Sigmoid colon (tissue), 7 donors: Measurements from ENCODE around the gene GMPPA. TPM values are rescaled to one million over a fixed set of nuclear protein-coding genes. Genes with fewer than 3 reads are reported as not detected.

Source experiments
- DNase-seq: peaks from one replicate; pipeline ENCODE4 v3.0.0-alpha.2; 2019
- H3K27ac ChIP-seq, 4 donors: fragments of 200-600 bp; sonication (generic); one replicate each; pipeline ENCODE4 v1.5.1; 2016 to 2019; ENCODE audit warnings: mild to moderate bottlenecking in 1 of 4
- H3K27me3 ChIP-seq, 3 donors: fragments of 200-600 bp; sonication (generic); one replicate each; pipeline ENCODE4 v1.5.1; 2019; ENCODE audit warnings: mild to moderate bottlenecking in 1 of 3
- H3K36me3 ChIP-seq, 4 donors: fragments of 200-600 bp; sonication (generic); one replicate each; pipeline ENCODE4 v1.5.1; 2016 to 2019
- H3K4me1 ChIP-seq, 4 donors: fragments of 200-600 bp; sonication (generic); one replicate each; pipeline ENCODE4 v1.5.1; 2017 to 2019
- H3K4me3 ChIP-seq, 4 donors: fragments of 200-600 bp; sonication (generic); one replicate each; pipeline ENCODE4 v1.5.1; 2017 to 2019; ENCODE audit warnings: mild to moderate bottlenecking in 2 of 4, moderate library complexity in 1 of 4
- H3K9me3 ChIP-seq, 4 donors: fragments of 200-600 bp in 3 of 4; sonication (generic) in 3 of 4; one replicate each; pipeline versions ENCODE4 v1.5.1 to v1.6.1; 2013 to 2019
- EP300 ChIP-seq, 4 donors: sonication (generic); formaldehyde crosslinking; IDR thresholded peaks; one replicate each; pipeline ENCODE4 v1.6.1; 2017; ENCODE audit warnings: antibody characterized with exemption in 4 of 4
- POLR2A ChIP-seq, 2 donors: fragments of 450-650 bp; IDR thresholded peaks; one replicate each; pipeline ENCODE4 v1.6.1; 2016; ENCODE audit warnings: antibody characterized with exemption in 2 of 2, mild to moderate bottlenecking in 2 of 2, moderate library complexity in 2 of 2
- POLR2AphosphoS5 ChIP-seq, 4 donors: sonication (generic); formaldehyde crosslinking; IDR thresholded peaks; one replicate each; pipeline ENCODE4 v1.6.1; 2017; ENCODE audit warnings: antibody characterized with exemption in 4 of 4
- WGBS, 2 donors: extraction: QIAGEN DNeasy Blood & Tissue Kit; methylation state at CpG; one replicate each; pipeline ENCODE4 v1.1.7; 2013; 5-methylcytosine and 5-hydroxymethylcytosine counted together
- intact Hi-C: fragments of 100-400 bp; cut with DNase I; formaldehyde crosslinking; loops from one replicate; pipeline ENCODE4 v1.15.1; 2023
- polyA plus RNA-seq, 3 donors: library from polyadenylated mRNA; stranded (reverse); fragments of 200-250 nt; gene quantifications; one replicate each; pipeline ENCODE4 v1.2.3, GENCODE V29; 2013
- total RNA-seq, 4 donors: library from RNA; depleted of rRNA; stranded (reverse); fragments of >200 nt; gene quantifications; one replicate each; pipeline ENCODE4 v1.1.0, GENCODE V29; 2016
- TF ChIP-seq, protein P1 (sequence below), 4 experiments: fragments of 450-650 bp in 3 of 4; fragments of 200-600 bp in 1 of 4; IDR thresholded peaks; one replicate each; pipeline ENCODE4 v1.5.1; 2016 to 2019; ENCODE audit warnings: antibody characterized with exemption in 4 of 4, mild to moderate bottlenecking in 3 of 4, moderate library complexity in 2 of 4
- donor health status: healthy with polysubstance abuse.
- donor health status: Bipolar disorder and iron deficiency.
- donor health status: healthy.

GMPPA gene
- total and polyA plus RNA-seq, 7 donors = 13.9 to 52.8 (median 24.7) TPM

GRCh38 chr2:219482674-219483405 is 15.9 kb upstream of the GMPPA start:
- TF ChIP-seq, protein P1, sequence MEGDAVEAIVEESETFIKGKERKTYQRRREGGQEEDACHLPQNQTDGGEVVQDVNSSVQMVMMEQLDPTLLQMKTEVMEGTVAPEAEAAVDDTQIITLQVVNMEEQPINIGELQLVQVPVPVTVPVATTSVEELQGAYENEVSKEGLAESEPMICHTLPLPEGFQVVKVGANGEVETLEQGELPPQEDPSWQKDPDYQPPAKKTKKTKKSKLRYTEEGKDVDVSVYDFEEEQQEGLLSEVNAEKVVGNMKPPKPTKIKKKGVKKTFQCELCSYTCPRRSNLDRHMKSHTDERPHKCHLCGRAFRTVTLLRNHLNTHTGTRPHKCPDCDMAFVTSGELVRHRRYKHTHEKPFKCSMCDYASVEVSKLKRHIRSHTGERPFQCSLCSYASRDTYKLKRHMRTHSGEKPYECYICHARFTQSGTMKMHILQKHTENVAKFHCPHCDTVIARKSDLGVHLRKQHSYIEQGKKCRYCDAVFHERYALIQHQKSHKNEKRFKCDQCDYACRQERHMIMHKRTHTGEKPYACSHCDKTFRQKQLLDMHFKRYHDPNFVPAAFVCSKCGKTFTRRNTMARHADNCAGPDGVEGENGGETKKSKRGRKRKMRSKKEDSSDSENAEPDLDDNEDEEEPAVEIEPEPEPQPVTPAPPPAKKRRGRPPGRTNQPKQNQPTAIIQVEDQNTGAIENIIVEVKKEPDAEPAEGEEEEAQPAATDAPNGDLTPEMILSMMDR (IDR thresholded peaks at IDR 0.05) = no peak
- no peak for TF ChIP-seq EP300 (IDR thresholded peaks at IDR 0.05)
- TF ChIP-seq POLR2AphosphoS5 (IDR thresholded peaks at IDR 0.05) = no peak
- no peak for TF ChIP-seq POLR2A (IDR thresholded peaks at IDR 0.05)
- Histone ChIP-seq H3K9me3 (no peaks in the 10 kb centered on the region), H3K36me3 (peaks cover 32 to 79% (median 42%) of the 10 kb centered on the region in 4 donors), H3K4me1 (peaks cover 0 to 37% (median 29%) of the 10 kb centered on the region in 4 donors), H3K27me3 (peaks cover 5 to 24% (median 6%) of the 10 kb centered on the region in 3 donors), H3K27ac (peak overlapping the region; percentile 20 to 99 (median 99)), H3K4me3 (no peak overlapping the region)
- 52 to 69% methylated on average over 17 of the region's 17 CpGs for WGBS, 2 donors
- intact Hi-C loops = no loop called here
- no peak for DNase-seq

DNA sequence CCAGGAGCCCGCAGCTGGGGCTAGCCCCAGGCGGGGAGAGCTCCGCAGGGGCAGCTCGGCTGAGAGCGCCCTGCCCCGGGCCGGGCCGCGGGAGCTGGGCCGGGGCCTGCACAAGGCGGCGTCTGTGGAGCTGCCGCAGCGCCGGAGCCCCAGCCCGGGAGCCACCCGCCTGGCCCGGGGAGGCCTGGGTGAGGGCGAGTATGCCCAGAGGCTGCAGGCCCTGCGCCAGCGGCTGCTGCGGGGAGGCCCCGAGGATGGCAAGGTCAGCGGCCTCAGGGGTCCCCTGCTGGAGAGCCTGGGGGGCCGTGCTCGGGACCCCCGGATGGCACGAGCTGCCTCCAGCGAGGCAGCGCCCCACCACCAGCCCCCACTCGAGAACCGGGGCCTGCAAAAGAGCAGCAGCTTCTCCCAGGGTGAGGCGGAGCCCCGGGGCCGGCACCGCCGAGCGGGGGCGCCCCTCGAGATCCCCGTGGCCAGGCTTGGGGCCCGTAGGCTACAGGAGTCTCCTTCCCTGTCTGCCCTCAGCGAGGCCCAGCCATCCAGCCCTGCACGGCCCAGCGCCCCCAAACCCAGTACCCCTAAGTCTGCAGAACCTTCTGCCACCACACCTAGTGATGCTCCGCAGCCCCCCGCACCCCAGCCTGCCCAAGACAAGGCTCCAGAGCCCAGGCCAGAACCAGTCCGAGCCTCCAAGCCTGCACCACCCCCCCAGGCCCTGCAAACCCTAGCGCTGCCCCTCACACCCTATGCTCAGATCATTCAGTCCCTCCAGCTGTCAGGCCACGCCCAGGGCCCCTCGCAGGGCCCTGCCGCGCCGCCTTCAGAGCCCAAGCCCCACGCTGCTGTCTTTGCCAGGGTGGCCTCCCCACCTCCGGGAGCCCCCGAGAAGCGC is 15.0 kb upstream of the GMPPA start:
- TF ChIP-seq, protein P1 (IDR thresholded peaks at IDR 0.05) = no peak
- TF ChIP-seq EP300 (IDR thresholded peaks at IDR 0.05) = no peak
- TF ChIP-seq POLR2AphosphoS5 (IDR thresholded peaks at IDR 0.05) = peak in 1 of 4 donors; percentile 8
- H3K9me3 ChIP-seq = no peaks in the 10 kb centered on the region
- WGBS, 2 donors = 11 to 20% methylated on average over 58 of the region's 58 CpGs
- peaks cover 0 to 35% (median 29%) of the 10 kb centered on the region in 4 donors for H3K4me1 ChIP-seq
- no peak for DNase-seq
- H3K27me3 ChIP-seq = peaks cover 5 to 24% (median 6%) of the 10 kb centered on the region in 3 donors
- intact Hi-C loops = no loop called here
- peaks cover 36 to 79% (median 44%) of the 10 kb centered on the region in 4 donors for H3K36me3 ChIP-seq
- H3K4me3 ChIP-seq = peak overlapping the region in 3 of 4 donors; percentile 20 to 27 (median 22)
- peak overlapping the region; percentile 14 to 99 (median 99) for H3K27ac ChIP-seq

GRCh38 chr2:219484343-219485200 is 14.1 kb upstream of the GMPPA start:
- WGBS, 2 donors = 1 to 4% methylated on average over 89 of the region's 89 CpGs
- Histone ChIP-seq H3K36me3 (peaks cover 37 to 79% (median 48%) of the 10 kb centered on the region in 4 donors), H3K4me1 (peaks cover 0 to 35% (median 29%) of the 10 kb centered on the region in 4 donors), H3K9me3 (no peaks in the 10 kb centered on the region), H3K27me3 (peaks cover 5 to 24% (median 6%) of the 10 kb centered on the region in 3 donors), H3K27ac (peak overlapping the region; percentile 14 to 99 (median 99)), H3K4me3 (peak overlapping the region in 3 of 4 donors; percentile 20 to 27 (median 22))
- TF ChIP-seq EP300 (IDR thresholded peaks at IDR 0.05) (no peak), POLR2AphosphoS5 (IDR thresholded peaks at IDR 0.05) (peak in 2 of 4 donors; percentile 32 to 41)
- DNase-seq = no peak
- intact Hi-C loops = no loop called here

- TF ChIP-seq EP300 (IDR thresholded peaks at IDR 0.05) (no peak), POLR2A (IDR thresholded peaks at IDR 0.05) (no peak), POLR2AphosphoS5 (IDR thresholded peaks at IDR 0.05) (no peak)
- DNase-seq = no peak
- Histone ChIP-seq H3K9me3 (no peaks in the 10 kb centered on the region), H3K27me3 (peaks cover 5 to 24% (median 6%) of the 10 kb centered on the region in 3 donors), H3K4me1 (peaks cover 0 to 35% (median 29%) of the 10 kb centered on the region in 4 donors), H3K36me3 (peaks cover 31 to 79% (median 49%) of the 10 kb centered on the region in 4 donors), H3K4me3 (no peak overlapping the region), H3K27ac (peak overlapping the region in 3 of 4 donors; percentile 99)
- intact Hi-C loops = no loop called here
- WGBS, 2 donors = 72 to 76% methylated on average over 12 of the region's 12 CpGs
Measured at GRCh38 chr2:219485201-219485580, 13.5 kb upstream of the GMPPA start.

GRCh38 chr2:219486380-219486959 is 12.2 kb upstream of the GMPPA start:
- intact Hi-C loops = no loop called here
- Histone ChIP-seq H3K9me3 (no peaks in the 10 kb centered on the region), H3K27me3 (peaks cover 5 to 24% (median 6%) of the 10 kb centered on the region in 3 donors), H3K4me3 (no peak overlapping the region), H3K4me1 (peaks cover 0 to 35% (median 29%) of the 10 kb centered on the region in 4 donors), H3K27ac (peak overlapping the region in 3 of 4 donors; percentile 99), H3K36me3 (peaks cover 20 to 79% (median 50%) of the 10 kb centered on the region in 4 donors)
- DNase-seq = no peak
- 44 to 52% methylated on average over 8 of the region's 8 CpGs for WGBS, 2 donors
- TF ChIP-seq, protein P1 (IDR thresholded peaks at IDR 0.05) = no peak
- TF ChIP-seq EP300 (IDR thresholded peaks at IDR 0.05) = no peak
